Measurements from ENCODE around the gene GPR62.
"Not testable (repeated sequence)": the region's sequence is repeated elsewhere in the genome, so short reads cannot be mapped to it uniquely, and the experiment has no call there.

The GPR62 gene, protein sequence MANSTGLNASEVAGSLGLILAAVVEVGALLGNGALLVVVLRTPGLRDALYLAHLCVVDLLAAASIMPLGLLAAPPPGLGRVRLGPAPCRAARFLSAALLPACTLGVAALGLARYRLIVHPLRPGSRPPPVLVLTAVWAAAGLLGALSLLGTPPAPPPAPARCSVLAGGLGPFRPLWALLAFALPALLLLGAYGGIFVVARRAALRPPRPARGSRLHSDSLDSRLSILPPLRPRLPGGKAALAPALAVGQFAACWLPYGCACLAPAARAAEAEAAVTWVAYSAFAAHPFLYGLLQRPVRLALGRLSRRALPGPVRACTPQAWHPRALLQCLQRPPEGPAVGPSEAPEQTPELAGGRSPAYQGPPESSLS
- 0.07 to 0.31 reads per million in 2 donors for total RNA-seq

DNA sequence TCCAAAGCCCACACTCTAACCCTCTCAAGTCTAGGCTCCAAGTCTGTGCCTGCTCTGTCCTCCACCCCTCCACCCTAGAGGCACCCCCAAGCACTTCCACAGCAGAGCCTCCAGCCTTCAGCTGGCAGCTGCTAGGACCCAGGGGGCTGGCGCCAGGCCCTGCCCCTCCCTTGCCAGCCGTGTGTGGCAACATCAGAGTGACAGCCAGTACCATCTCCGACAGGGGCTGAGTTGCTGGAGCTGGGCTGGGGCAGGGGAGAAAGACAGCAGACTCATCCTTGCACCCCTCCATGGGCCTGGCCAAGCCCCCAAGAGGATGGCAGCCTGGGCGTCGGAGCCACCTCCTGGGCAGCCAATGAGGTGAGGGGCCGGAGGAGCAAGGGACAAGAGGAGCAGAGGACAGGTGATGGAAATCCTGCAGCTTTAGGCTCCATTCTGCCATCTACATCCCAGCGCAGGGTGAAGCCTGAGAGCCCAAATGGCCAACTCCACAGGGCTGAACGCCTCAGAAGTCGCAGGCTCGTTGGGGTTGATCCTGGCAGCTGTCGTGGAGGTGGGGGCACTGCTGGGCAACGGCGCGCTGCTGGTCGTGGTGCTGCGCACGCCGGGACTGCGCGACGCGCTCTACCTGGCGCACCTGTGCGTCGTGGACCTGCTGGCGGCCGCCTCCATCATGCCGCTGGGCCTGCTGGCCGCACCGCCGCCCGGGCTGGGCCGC lies at the start of gene GPR62:
Gene GPR62 (plus strand): TSS at position 207 of the 718 bp plus-strand sequence. CDS start 272 bp downstream, at position 479.
- no peak for DNase-seq

DNA sequence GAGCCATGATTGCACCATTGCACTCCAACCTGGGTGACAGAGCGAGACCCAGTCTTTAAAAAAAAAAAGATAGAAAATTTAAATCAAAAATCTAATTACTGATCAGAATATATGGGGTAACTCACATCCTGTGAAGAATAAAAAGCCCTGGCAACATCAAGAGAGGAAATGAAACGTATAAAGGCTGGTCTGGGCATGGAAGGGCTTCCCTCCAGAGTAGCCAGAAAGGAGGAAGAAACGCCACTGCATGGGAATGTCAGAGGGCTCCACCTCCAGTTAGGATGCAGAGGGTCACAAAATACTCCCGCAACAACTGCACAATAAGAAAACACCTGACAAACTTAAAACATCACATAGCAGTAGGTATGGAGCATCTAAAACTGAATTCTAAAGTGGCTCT lies 47.2 kb upstream of the GPR62 start:
- no peak for DNase-seq

DNA sequence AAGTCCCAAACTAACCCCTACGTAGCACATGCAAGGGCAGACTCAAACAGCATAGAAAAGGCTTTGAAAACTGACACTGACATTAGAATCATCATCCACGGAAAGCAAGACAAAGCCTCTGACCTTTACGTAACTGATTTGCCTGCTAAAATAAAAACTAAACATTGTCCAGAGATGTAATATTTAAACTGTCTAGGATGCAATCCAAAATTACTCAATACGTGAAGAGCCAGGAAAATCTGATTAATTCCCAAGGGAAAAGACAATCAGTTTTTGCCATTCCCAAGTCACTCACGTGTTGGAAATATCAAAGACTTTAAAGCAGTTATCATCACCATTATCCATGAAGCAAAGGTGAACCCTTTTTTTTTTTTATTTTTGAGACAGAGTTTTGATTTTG lies 38.8 kb upstream of the GPR62 start:
- no peak for DNase-seq

DNA sequence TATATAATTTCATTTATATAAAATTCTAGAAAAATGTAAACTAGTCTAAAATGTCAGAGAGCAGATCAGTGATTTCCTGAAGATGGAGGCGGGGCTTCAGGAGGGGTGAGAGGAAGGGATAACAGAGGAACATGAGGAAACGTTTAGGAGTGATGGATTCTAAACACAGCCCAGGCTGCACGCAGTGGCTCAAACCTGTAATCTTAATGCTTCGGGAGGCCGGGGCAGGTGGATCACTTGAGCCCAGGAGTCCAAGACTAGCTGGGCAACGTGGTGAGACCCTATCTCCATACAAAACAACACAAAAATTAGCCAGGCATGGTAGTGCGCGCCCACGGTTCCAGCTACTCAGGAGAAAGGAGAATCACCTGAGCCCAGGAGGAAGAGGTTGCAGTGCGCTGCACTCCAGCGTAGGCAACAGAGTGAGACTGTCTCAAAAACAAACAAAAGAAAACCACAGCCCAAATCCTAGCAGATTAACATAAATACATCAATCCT lies 34.1 kb upstream of the GPR62 start:
- DNase-seq = no peak

DNA sequence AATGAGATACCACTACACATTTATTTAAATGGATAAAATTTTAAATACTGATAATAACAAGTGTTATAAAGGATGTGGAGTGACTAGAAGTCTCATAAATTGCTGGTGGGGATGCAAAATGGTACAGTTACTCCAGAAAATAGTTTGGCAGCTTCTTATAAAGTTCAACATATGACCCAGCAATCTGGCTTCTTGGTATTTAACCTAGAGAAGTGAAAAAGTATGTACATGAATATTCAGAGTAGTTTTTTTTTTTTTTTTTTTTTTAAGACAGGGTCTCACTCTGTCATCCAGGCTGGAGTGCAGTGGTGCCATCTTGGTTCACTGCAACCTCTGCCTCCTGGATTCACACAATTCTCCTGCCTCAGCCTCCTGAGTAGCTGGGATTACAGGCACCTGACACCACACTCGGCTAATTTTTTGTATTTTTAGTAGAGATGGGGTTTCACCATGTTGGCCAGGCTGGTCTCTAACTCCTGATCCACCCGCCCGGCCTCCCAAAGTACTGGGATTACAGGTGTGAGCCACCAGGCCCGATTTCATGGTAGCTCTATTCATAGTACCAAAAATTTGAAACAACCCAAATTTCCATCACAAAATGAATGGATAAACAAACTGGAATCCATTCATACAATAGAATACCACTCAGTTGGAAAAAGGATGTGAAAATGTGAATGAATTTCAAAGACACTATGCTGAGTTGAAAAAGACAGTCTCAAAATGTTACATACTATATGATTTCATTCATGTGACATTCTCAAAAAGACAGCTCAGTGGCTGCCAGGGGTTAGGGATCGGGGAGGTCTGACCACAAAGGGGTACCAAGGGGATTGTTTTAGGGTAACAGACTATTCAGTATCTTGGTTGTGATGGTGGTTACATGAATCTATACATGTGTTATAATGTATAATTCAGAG lies 27.9 kb upstream of the GPR62 start:
- DNase-seq = no peak

DNA sequence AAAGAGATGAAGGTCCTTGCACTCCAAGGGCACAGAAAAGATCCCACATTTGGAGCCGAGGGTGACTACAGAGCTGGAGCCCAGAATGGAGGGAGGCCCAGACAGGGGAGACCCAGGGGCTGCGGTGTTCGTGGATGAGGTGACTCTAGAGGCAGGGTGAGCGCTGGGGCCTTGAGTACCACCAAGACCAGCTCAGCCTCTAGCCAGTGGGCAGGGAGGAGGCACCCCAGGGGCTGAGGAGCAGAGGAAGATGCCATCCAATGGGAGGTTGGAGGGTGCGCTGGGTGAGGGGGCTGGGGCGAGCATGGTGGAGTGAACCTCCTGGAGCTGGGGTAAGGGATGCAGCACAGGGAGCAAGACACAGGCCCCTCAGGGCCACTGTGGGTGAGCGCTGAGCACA lies 26.7 kb upstream of the GPR62 start:
- DNase-seq = no peak

DNA sequence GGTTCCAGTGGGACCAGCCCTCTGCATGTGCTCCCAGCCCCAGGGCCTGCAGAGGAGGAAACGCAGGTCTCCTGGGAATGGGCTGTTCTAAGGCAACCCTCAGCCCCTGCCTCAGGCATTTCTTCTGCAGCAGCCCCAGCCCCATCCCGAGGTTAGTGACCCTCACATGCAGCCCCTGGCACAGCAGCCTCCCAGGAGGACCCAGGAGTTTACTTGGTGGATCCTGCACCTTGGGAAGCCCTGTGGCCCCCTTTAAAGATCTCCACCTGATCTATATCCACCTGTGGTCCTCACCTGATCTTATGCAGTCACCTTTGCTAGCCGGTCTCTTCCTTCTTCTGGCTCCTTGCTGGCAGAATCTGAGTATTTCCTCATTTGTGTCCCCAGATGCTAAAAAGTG lies 26.2 kb upstream of the GPR62 start:
- not testable (repeated sequence) for DNase-seq

DNA sequence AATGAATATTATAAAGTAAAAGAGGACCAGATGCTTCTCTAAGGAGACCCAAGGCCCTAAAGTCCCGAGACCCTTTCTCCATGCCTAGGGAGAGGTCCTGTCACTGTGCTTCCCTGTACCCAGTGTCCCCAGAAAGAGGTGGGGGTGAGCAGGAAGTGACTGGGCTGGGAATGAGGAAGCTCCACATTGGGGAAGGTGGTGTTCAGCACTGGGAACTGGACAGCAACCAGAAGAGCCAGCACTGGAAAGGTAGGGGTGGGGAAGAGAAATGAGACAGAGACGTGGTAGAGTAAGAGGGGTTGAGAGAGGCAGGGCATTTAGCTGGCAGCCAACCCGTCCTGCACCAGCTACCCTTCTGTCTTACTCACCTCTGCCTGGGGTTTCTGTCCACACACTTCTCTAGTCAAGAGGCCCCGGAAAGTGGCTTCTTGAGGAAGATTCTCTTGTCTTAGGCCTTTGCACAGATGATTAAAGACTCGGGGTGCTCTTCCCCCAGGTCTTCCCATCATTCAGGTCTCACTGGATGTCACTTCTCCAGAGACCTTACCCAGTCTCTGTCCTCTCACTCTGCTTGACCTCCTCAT lies 25.7 kb upstream of the GPR62 start:
- no peak for DNase-seq

DNA sequence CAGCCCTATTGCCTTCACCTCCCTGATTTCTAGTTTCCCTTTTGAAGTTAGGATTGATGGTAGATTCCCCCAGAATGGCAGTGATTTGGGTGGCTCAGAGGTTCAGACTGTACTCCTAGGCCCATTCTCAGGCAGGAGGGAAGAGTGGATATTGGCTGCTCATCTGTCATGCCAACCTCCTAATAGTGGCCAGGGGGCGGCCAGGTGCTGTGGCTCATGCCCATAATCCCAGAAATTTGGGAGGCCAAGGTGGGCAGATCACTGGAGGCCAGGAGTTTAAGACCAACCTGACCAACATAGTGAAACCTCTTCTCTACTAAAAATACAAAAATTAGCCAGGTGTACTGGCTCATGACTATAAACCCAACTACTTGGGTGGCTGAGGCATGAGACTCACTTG lies 24.7 kb upstream of the GPR62 start:
- DNase-seq = no peak

DNA sequence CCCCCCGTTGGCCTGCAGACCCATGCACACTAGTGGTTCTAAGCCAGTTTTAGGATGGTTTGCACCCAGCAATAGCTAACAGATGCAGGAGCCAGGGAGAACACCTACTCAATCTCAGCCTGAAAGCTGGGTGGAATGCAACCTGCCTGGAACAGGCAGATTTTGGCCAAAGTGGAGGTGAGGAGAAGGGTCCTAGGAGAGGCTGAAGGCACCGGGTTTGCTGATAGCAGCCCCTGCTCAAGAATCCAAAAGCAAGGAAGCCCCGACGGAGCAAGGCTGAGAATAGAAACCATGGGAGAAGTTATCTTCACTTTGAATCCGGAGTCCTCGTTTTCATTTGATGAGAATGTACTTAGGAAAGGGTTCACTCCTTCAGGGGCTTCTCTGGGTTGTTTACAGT lies 23.4 kb upstream of the GPR62 start:
- DNase-seq = no peak

DNA sequence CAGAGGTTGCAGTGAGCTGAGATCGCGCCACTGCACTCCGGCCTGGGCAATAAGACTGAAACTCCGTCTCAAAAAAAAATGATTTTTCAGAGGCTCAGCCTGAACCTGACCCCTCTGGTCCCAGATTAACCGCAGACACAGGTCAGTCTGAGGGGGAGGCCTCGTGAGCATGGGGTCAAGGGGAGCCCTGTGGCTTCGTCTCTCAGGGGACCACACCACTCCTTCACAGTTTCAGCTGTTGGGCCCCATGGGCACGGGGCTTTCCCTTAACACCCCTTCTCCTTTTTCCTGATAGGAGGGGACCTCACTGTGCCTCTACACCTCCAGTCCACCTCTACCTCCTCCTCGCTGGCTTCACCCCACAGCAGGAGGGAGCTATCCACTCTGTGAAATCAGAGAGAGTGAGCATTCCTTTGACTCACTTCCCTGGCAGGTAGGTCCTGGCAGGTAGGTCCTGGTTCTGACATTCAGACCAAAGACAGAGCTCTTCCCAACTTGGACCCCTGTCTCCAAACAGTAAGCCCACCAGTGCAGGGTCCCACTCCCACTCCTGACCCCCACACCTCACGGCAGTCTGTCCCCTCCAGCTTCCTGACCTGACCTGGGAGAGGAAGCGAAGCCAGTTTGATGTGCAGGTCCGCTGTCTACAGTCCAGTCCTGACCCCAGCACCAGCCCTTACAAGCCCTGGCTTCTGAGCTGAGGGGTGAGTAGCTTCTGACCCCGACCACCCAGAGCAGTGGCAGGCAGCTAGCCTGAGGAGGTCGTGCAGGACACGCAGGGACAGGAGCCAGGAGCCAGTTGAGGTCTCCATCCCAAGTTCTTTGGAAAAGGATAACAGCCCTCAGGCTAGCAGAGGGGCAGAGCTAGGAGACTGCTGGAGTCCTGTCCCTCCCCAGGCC lies 22.5 kb upstream of the GPR62 start:
- DNase-seq = no peak

DNA sequence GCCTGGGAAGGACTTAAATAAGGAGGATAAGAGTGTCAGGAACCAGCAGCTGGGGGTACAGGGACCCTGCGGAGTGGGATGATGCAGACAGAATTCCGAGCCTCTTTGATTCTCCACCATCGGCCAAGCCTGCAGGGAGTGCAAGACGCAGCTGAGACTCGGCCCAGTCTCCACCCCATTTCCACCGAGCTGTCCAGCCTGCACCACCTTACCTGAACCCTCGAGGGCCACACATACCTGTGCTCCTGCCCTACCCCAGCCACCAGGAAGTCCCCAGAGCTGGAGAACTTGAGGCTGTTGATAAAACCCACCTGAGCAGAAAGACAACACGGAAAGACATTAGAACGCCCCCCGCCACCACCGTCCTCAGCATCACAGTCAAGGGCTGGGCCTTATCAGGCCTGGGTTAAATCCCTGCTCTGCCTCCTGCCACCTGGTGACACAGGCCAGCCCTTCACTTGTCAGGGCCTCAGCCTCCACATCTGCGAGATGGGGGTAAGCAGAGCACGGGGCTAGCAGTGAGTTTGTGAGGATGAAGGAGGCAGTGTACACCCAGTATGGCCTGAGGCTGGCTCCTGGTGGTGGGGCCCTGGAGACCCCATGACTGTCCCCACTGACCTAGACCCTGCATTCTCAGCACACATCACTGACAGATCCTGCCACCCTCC lies 21.6 kb upstream of the GPR62 start:
- no peak for DNase-seq

DNA sequence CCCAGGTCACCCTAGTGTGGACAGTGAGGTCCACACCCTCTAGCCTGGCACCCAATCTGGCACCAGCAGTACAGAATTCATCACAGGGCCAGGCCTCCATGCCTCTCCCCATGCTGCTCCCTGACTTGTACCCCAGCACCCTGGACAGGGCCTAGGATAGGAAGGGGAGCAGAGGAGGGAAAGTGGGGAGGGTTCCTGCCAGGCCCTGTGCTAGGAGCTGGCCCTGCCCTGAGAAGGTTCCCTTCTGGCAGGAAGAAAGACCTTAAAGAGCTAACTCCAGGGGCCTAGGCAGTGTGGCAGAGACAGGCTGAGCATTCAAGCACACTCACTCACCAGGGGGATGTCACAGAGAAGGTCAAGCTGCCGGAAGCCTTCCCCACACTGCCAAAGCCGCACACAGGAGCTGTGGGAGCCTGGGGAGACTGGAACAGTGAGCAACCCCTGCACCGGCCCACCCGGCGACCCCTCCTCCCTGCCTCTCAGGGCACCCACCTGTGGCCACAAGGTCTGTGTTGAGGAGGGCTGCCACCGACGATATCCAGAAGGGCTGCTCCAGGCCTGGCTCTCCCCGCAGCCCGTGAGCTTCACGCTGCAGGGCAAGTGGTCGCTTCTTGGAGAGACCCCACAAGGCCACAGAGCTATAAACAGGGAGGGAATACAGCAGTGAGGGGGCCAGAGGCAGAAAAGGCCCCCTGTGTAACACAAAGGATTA lies 20.9 kb upstream of the GPR62 start:
- no peak for DNase-seq

DNA sequence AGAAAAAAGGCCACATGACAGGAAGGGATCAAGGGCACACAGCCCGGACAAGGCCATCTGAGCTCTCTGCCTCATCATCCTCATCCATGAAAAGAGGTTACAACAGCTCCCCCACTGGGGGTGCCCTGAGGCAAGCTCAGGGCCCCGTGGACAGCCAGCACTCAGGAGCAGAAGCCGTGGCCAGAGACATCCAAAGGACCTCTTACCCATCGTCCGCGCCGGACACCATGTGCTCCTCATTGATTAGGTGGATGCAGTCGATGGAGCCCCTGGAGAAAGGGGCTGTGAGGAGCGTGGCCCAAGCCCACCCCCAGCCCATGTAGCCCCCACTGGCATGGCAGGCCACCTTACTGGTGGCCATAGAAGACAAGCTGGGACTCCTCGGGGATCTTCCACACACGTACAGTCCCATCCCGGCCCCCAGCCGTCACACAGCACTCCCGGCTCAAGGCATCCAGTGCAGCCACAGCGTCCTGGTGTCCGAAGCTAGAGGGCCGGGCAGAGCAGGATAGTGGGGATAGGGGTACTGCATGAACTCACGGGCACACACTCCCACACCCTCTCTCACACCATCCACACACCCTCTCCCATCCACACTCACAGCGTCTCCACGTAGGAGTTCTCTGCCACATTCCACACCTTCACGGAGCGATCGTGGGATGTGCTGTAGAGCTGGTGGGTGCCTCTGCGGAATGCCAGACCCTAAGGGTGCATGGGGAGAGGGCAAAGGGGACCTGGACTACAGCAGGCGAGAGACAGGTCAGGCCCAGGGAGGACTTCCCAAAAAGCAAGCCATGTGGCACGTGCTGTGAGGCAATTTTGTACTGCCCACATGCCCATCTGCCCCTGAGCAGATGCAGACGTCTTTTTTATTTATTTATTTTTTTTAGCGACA lies 19.9 kb upstream of the GPR62 start:
- DNase-seq = no peak

DNA sequence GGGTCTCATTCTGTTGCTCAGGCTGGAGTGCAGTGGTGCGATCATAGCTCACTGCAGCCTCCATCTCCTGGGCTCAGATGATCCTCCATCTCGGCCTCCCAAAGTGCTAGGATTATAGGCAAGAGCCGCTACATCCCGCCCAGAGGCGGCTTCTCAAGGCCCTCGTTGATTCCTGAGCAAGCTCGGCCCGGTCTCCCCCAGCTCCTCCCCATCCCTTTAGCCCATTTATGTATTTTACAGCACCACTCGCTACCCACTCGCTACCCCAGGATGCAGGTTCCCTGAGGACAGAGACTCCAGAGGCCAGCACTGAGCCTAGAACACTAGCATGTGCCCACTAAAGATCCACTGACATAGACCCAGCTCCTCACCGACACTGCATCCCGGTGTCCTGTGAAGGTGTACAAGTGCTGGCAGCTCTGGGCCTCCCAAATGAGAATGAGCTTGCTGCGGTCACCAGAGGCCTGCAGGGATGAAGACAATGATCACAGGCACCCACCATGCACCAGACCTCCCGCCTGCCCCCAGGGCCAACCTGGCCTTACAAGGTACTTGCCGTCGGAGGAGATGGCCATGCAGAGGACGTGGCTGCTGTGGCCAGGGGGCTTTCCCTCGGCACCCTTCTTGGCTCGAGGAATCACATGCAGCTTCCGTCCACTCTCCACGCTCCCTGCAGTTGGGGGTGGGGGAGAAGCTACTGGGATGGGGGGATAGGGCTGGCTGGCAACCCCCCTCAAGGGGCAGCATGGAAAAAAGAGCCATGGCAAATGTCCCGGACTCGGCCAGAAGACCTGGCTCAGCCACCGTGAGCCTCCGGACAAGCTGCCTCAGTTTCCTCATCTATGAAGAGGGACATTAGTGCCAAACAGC lies 19.1 kb upstream of the GPR62 start:
- DNase-seq = no peak

DNA sequence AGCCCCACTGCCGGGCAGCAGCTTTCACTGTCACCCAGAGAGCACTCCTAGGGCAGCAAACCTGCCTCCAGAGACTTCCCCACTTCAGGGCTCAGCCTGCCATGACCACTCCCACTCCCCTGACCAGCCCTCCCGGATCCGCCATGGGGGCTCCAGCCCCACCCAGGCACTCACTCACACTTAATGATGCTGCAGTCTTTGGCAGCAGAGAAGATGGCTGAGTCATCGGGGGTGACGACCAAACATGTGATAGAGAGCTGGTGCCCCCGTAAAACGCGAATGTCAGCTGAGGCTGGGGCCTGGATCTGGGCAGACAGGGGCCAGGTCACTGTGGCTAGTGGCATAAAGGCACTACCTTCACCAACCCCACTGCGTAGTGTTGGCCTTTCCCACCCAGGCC lies 18.2 kb upstream of the GPR62 start:
- DNase-seq = no peak

DNA sequence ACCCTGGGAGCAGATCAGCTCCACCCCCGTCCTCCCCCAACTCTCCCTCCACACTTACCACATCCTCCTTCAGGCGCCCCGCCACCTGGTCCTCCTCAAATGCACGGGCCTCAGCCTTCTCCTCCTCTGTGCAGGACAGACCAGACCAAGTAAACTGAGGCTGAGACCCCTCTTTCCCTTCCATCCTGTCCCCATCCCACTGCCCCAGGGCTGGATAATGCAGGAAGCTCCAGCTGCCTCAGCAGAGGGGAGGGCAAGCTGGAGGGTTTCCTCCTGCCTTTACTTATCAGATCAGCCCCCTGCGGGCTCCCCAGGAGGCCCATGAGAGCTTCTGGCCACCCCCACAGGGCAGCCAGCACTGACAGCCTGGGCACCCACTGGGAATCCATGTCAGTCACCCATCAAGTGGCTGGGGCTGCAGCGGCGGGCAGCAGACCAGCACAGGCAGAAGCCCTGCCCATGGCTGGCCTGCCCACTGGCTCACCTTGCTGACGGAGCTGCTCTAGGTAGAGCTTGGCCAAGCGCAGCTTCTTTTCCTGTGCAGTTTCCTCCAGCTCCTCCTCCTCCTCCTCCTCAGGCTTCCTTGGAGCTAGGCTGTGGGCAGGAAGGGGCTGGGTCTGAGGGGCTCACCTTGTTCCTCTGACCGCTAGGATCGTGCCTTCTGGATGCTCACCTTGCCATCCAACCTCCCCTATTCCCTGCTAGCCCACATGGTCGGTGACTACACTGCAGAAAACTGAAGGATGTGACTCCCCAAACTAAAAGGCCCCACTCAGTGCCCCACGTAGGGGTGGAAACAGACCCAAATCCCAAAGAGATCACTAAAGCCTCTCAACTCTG lies 17.4 kb upstream of the GPR62 start:
- DNase-seq = no peak
